H4 (cell line): ENCODE results near the gene CNTNAP2. TPM values are rescaled to one million over a fixed set of nuclear protein-coding genes. Genes with fewer than 3 reads are reported as not detected.

Experiments used
- DNase-seq: peaks from one replicate; pipeline ENCODE4 v3.0.0-alpha.2; 2015; ENCODE audit warnings: low spot score
- total RNA-seq: library from RNA; depleted of rRNA; stranded (reverse); fragments of >200 nt; shearing (Covaris generic); gene quantifications from 2 replicates; pipeline ENCODE4 v1.2.3, GENCODE V29; 2014

Gene CNTNAP2
- total RNA-seq, 1 experiment from 2014 or later = 1.7 TPM

DNA sequence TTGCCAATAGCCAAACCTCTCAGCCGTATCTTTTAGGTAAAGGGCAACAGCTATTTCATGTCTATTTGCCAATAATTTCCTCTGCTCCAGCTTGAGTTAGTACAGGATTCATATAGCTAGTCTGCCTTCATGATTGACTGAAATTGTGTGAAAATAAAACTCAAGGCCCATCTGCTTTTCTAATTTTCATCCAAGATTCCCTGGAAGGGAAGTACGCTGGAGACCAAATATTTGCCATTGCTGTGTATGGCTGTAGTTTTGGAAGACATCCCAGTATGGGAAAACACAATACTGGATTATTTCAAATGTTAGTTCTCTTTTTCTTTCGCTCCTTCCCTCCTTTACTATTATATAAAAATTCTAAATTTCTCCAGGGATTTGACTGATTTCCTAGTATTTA is 652.4 kb downstream of the CNTNAP2 start:
- DNase-seq = no peak

DNA sequence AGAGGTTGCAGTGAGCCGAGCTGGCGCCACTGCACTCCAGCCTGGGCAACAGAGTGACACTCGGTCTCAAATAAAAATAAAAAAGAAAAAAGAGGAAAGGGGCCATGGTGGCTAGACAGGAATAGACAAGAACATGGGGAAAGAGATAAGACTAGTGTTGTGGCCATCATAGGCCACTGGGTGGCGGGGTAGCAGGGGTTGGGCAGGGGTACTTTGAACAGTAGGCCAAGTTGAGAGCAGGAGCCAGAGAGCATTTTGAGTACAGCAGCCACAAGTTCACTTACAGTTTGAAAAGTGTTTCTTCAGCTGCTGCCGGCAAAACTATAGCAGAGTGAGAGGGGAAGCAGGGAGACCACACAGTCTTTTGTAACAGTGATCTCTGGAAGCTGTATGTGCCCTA is 656.0 kb downstream of the CNTNAP2 start:
- peak; percentile 27 for DNase-seq

DNA sequence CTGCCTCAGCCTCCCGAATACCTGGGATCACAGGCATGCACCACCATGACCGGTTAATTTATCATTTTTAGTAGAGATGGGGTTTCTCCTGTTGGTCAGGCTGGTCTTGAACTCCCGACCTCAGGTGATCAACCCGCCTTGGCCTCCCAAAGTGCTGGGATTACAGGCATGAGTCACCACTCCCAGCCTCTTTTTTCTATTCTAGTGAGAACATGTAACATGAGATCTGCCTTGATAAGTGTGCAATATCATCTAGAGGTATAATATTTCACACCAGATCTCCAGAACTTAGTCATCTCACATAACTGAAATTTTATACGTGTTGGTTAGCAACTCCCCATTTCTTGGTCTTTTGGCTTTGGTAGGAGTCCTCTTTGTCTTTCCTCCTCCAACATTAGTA is 656.9 kb downstream of the CNTNAP2 start:
- peak; percentile 20 for DNase-seq

DNA sequence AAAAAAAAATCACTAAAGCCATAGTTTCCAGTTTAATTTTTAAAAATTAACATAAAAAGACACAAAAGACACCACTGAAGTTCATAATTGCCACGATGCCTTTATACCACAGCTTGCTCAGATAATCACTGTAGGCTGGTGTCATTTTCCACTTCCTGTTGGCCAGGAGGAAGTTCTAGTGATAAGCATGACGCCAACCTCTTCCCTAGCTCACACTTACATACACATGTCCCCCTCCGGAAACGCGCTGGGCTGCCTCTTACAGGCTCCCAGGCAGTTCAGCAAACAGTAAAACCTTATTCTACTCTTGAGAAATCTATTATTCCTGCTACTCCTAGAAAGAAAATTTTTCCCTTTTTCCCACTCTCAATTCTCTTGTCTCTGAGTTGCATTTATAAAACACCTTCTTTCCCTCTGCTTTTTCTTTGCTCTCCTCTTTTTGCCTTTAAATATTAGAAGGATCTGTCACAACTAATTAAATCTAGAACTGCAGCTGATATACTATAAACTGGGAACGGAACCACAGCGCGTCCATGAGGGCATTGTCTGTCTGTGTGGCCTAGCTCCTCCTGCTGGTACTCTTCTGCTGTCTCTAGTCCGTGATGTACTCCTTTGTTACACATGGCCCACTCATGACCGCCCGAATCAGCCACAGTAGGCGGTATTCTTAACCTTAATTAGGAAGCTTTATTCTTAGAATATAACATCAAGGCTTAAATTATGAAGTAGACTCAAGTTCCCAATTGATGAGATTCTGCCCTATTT is 664.9 kb downstream of the CNTNAP2 start:
- DNase-seq = peak; percentile 49

DNA sequence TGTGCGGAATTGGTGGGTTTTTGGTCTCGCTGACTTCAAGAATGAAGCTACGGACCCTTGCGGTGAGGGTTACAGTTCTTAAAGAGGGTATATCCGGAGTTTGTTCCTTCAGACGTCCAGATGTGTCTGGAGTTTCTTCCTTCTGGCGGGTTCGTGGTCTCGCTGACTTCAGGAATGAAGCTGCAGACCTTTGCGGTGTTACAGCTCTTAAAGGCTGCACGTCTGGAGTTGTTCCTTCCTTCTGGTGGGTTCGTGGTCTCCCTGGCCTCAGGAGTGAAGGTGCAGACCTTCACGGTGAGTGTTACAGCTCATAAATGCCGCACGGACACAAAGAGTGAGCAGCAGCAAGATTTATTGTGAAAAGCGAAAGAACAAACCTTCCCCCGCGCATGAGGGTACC is 670.7 kb downstream of the CNTNAP2 start:
- no peak for DNase-seq

DNA sequence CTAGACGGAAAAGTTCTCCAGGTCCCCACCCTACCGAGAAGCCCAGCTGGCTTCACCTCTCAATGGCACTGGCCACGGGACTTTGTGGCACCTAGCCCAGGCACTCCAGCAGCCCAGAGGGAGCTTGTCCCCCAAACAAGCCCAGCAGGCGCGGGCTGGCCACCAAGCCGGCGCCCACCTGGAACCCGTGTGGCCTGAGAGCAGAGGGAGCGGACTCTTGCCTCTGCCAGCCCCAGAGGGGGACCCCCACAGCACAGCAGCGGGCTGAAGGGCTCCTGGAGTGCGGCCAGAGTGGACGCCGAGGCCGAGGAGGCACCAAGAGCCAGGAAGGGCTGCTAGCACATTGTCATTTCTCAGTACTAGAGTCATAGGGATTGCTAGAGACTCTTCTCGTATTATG is 671.4 kb downstream of the CNTNAP2 start:
- no peak for DNase-seq

DNA sequence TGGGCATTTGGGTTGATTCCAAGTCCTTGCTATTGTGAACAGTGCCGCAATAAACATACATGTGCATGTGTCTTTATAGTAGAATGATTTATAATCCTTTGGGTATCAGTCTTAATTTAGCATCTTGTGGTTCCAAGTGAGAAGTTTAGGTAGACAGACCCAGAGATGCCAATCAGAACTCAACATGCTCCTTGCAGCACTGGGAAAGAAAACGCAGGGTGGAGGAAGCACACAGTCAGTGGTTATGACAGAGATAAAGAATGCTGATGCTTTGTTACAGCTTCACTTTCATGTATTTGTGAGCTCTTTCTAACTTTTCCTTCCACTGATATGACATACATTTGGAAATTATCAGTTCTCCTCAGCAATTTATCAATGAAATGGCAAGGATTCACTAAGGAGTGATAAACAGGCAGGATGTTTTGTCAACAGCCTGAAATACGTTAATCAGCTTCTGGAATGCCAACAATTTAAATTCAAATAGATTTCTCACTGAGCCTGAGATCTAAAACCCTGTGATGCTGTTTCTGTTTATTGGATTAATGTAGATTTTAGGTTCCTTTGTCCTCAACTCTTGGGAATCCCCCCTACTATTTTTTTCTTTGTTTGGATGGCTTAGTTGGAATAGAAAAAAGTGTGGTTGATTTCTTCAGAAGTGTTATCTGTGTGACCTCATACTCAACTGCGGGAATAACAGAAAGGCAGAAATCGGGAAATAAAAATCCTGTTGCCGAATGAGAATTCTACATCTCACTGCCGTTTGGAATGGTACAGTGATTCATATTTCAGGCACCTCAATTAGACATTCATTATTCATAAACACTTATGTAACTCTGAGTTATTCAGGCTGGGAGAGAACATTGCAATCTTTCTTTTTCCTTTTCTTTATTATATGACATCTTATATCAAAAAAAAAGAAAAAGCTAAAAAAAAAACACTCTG is 675.0 kb downstream of the CNTNAP2 start:
- no peak for DNase-seq

DNA sequence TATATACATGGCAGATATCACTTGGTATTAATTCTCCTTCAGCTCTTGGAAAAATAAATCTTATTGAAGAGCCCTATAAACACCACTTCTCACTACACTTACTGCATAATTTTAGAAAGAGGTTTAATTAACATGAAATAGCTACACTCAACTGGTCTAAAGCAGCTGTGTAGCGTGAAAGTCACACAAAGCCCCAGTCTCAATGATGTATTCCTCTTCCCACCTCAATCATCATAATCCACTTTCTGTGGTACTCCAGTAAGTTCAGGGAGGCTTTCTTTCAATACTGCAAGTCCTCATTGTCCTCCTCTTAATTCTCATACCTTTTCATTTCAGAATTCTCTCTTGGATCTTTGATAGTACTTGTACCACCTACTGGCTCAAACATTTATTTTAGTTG is 688.0 kb downstream of the CNTNAP2 start:
- no peak for DNase-seq

DNA sequence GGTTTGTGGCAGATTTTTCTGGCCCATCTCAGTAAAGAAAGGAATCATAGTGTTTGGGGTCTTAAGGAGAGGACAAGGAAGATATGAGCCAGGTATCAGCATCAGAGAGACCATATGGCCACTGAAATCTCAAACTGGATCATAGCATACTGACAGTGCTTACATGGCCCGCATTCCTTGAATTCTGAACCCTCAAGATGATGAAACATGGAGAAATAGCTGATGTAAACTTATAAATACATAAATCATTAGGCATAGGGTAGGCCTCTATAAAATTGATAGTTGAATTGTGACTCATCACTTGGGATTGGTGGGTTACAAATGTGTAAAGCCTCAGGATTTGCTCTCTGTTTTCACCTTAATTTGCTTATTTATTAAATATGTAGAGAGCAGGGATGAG is 688.5 kb downstream of the CNTNAP2 start:
- no peak for DNase-seq

DNA sequence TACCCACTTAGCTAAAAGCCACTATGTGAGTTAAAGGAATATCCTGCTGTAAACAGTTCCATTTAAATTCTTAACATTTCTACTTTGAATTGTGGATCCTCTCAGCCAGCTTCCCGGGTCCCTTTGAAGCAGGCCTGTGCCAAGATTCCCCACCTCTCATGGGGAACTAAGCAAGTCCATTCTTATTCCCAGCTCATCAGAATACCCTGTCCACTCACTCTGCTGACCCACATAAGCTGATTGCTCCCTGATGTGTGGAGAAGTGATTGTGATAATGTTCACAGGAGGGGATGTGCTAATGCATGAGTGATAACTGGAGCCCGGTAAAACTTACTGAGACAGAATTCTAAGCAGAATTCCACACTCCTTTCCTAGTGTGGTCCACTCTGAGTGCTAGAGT is 709.7 kb downstream of the CNTNAP2 start:
- DNase-seq = no peak

DNA sequence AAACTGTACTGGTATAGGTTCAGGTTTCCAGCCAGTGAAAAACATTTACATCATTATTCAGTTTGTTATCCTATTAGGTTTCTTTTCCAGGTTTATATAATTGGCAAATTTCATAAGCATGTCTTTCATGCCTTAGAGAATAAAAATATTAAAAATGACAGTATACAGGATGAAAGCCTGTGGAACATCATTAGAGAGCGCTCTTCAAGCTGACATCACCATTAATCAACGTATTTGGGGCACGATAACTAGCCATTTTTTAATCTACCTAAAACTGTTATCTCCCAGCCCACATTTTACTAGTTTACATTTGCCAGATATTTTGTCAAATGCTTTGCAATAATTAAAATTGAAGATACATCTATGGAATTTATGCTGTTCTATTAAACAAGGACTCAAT is 714.1 kb downstream of the CNTNAP2 start:
- DNase-seq = no peak

DNA sequence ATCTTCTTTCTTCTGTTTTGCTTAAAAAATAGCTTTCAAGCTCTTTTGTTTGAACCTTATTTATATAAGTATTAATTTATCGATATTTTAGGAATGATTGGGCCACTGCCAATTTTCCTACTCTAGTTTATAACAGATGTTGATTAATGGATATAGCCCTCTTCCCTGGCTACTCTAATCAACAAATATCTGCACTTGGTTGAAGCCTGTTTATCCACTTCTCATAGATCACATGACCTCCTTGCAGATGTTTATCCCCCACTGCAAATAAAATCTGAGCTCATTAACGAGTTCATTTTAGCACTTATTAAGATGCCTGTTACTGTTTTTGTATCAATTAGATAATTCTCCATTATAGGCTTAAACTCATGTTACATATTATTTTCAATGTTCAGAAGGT is 715.3 kb downstream of the CNTNAP2 start:
- DNase-seq = no peak

DNA sequence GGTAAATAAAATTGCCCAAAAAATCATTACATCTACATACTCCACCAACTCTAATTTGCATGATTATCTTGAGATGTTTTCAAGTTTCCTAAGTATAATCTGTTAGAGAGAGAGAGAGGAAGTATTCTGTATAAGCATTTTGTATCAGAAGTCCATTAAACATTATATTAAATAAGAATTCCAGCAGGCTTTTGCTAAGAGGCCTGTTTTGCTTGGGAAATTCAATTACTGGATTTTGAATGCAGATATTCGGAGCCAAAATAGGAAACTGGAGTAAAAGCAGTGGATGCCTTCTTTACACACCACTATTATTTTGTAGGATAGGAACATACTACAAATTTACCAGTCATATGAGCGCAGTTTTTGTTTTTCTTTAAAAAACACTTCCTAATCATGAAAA is 727.8 kb downstream of the CNTNAP2 start:
- no peak for DNase-seq

DNA sequence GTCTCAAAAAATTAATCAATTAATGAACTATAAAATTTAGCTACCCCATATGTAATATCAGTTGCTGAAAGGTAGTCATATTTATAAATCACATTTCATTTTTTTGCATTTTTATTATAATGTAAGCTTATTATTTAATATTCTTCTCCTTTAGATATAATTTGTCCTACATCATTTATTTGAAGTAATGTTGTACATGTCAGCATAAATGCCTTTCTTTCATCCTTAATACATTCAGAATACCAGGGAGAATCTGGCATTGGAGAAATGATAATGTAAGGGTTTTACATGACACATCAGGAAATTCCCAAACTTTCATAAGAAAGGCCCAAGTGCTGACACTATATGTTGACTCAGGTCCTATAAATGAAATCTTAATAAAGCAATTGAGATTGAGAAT is 742.1 kb downstream of the CNTNAP2 start:
- no peak for DNase-seq

DNA sequence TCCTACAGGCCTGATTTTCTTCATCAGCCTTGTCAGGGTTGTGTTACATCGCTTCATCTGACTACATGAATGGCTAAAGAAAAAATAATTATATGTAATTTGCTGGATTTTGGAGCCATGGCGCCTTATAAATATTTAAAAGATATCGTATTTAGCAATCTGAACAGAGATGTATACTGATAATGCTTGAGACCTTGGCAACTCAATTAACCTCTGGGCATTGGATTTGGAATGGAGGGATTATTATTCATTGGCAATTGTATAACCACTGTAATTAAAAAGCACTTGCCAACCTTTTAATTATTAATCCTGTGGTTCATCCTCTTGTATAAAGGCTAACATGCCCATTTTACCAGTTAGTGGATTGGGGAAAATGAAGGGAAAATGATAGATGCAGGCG is 745.1 kb downstream of the CNTNAP2 start:
- no peak for DNase-seq

DNA sequence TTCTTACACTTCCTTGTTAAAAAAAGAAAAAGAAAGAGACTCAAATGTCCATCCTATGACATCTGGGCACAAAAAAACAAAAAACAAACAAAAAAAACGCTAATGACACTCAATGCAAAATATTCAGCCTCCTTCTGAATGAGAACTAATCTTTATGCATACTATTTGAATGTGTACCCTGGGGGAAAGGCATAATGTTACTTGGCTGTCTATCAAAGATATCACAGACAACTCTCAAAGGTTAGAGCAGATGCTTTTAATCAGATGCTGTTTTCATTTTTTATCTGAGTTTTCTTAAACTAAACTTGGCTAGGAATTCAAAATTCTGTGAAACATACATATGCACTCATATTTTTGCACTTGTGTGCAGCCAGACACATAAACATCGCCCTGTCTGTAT is 745.8 kb downstream of the CNTNAP2 start:
- DNase-seq = no peak

DNA sequence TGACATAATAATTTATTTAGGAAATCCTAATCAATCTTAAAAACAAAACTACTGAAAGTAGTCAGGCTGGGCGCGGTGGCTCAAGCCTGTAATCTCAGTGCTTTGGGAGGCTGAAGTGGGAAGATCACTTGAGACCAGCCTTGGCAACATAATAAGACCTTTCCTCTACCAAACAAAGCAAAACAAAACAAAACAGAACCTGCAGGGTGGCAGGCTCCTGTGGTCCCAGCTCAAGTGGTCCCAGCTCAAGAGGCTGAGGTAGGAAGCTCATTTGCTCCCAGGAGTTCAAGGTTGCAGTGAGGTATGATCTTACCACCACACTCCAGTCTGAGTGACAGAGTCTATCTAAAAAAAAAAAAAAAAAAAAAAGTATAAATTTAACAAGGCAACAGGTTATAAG is 748.0 kb downstream of the CNTNAP2 start:
- DNase-seq = no peak

DNA sequence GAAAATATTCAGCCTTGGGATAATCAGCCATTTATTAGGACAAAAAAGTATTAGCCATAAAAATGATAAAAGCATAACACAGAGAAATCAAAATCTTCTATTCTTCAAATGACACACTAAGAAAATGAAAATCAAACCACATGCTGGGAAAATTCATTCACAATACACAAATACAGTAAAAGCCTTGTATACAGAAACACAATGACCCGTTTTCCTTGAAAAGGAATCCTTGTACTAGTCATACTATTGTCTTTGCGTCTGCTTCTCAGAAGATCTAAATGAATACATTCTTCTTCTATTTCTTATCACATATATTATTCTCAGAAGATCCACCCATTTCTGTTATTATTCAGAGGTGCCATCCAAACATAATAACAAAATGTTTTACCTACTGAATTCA is 749.1 kb downstream of the CNTNAP2 start:
- no peak for DNase-seq

DNA sequence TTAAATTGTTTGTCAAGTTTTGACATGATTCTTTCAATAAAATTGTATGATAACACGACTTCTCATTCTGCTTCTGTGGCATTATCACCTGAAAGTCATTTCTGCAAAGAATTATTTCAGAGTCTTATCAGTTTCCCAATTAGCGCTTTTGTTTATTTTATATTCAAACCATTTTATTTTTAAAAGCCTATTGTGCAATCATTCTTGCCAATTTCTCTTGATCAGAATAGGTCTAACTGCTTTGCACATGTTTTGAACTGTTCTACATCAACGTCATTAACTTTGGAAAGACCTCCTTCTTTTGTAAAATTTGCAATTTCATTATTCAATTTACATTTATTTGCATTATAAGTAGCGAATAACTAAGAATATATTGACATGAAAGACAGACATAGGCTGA is 758.1 kb downstream of the CNTNAP2 start:
- DNase-seq = no peak

DNA sequence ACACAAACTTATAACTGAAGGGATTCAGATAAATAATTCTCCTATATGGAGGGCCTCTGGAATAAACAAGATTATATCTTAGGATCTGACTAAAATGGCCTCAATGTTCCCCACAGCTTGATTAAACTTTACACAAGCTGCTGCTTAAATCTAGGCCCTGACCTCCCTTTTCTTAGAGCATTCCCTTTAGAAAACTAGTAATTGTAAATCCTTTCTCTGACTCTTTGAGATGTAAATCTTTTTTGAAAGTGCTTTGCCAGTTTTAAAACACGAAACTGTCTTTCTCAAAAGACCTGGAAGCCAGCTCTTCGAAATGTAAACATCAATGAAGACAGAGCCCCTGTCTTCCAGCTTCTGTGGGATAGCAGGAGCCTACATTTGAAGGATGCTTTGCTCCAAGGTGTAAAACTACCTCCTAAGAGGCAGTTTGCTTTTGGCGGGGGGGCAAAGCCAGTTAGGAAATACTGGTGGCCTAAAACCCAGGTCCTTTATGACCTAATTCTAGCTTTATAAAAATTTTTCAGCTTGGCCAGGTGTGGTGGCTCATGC is 758.7 kb downstream of the CNTNAP2 start:
- DNase-seq = no peak

DNA sequence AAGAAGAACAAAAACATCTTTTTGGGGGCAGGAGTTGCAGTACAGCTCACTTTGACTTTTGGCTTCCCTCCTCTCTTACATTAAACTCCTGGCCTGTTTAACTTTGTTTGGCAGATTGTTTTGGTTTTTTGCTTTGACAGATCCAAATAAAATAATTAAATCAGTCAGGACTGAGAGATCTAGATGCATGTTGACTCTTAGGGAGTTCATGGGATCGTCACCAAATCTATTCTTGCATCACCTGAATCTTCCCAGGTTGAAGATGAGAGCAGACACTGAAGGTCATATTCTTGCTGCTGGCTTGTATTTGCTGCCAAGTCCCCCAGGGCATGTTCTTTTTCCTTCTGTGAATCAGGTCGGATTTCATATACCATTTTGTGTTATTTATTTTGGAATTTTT is 759.4 kb downstream of the CNTNAP2 start:
- DNase-seq = no peak

DNA sequence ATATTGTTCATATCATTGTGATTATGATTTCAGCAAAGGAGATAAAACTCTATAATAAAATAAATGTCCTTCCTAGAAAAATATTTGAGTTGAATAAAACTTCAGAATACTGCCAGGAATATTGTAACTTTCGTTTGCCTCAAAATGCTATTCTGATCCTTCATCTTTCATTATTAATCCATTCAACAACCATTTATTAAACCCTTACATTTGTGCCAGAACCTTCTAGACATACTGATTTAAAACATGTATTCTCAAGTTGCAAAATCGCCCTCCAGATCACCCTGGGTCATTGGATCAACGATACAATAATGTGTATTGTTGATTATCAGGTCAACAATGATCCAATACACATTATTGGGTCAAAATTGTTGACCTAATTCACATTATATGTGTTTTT is 759.8 kb downstream of the CNTNAP2 start:
- no peak for DNase-seq

DNA sequence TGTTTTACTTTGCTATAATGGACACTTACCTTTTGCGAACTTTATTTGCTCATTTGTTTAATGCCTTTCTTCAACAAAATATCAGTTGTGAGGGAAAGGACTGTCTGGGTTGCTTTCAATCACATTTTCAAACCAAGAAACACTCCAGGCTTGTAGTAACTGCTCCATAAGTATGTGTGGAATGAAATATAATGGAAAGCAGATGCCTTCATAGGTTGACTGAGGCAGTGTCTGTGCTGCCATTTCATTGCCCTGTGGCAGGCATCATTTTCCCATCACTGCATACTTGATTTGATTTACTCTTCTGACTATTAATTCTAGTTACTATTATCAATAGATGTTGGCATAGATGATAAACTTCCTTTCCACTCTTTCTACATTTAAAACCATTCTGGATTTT is 762.3 kb downstream of the CNTNAP2 start:
- no peak for DNase-seq
